Endothelial cell of umbilical vein (primary cell): ENCODE data around the gene KIF17. TPM values are rescaled to one million over a fixed set of nuclear protein-coding genes. Genes with fewer than 3 reads are reported as not detected.

Experiments used
- BruUV-seq: library from RNA; stranded (reverse); fragments of 400-500 nt; replicated peaks from 2 replicates; lab custom pipeline; 2021; lab: Mats Ljungman, UMichigan
- CTCF ChIA-PET: fragments of 300-600, 350-600 bp; sonication (Branson Sonifier 250); formaldehyde crosslinking; loops from one replicate; lab custom pipeline; 2021; ENCODE audit warnings: antibody characterized with exemption, inconsistent platforms; lab: Charles Lee
- POLR2A ChIA-PET: fragments of 300-600, 350-600 bp; sonication (Branson Sonifier 250); formaldehyde crosslinking; loops from one replicate; lab custom pipeline; 2021; ENCODE audit warnings: antibody characterized with exemption, inconsistent platforms; lab: Charles Lee
- DNase-seq: peaks from one replicate; pipeline ENCODE4 v3.0.0-alpha.2; 2011; ENCODE audit warnings: low read depth, low spot score
- FAIRE-seq: peaks from 2 replicates; lab custom pipeline; 2011; peaks lifted over from hg19 to GRCh38; lab: Jason Lieb, UNC
- H2AFZ ChIP-seq: 2 replicates; pipeline ENCODE4 v1.6.0; 2012; ENCODE audit warnings: low read depth, low read length, control low read depth, inconsistent platforms
- H3K27ac ChIP-seq: 2 replicates; pipeline ENCODE4 v1.5.1; 2011; ENCODE audit warnings: low read depth, mild to moderate bottlenecking, control low read depth, low read length, moderate library complexity; ENCODE audit not compliant: insufficient read depth
- H3K27me3 ChIP-seq, 2 experiments: 2 replicates each; pipeline versions ENCODE4 v1.6.0 to v1.6.1; 2011; ENCODE audit warnings: low read length in 2 of 2, mixed read lengths in 1 of 2; ENCODE audit not compliant: control insufficient read depth in 2 of 2, insufficient read depth in 2 of 2
- H3K36me3 ChIP-seq, 2 experiments: 2 replicates in 1 of 2; 3 replicates in 1 of 2; pipeline ENCODE4 v1.5.1; 2011; ENCODE audit warnings: low read length in 2 of 2, mild to moderate bottlenecking in 1 of 2, moderate library complexity in 1 of 2; ENCODE audit not compliant: control insufficient read depth in 2 of 2, insufficient read depth in 2 of 2; ENCODE audit errors: extremely low read depth in 1 of 2
- H3K4me1 ChIP-seq: 3 replicates; pipeline ENCODE4 v1.5.1; 2011; ENCODE audit warnings: mild to moderate bottlenecking, low read length; ENCODE audit not compliant: control insufficient read depth, insufficient read depth; ENCODE audit errors: extremely low read depth
- H3K4me2 ChIP-seq: 2 replicates; pipeline ENCODE4 v1.6.1; 2011; ENCODE audit warnings: low read length, control low read depth, mixed read lengths; ENCODE audit not compliant: insufficient read depth
- H3K4me3 ChIP-seq, 3 experiments: fragments of 200-600 bp in 1 of 3; sonication (generic), shearing (Covaris generic) in 1 of 3; replicated peaks in 1 of 3; 2 replicates each; pipeline ENCODE4 v1.5.1; 2011 to 2016; ENCODE audit warnings: control low read depth in 3 of 3, low read length in 3 of 3, mild to moderate bottlenecking in 2 of 3, inconsistent platforms in 1 of 3, low read depth in 1 of 3, moderate library complexity in 1 of 3; ENCODE audit not compliant: insufficient read depth in 1 of 3
- H3K79me2 ChIP-seq: 2 replicates; pipeline ENCODE4 v1.6.0; 2012; ENCODE audit warnings: low read length, inconsistent platforms; ENCODE audit not compliant: control insufficient read depth, insufficient read depth
- H3K9ac ChIP-seq: replicated peaks from 2 replicates; pipeline ENCODE3; 2011; ENCODE audit warnings: low read length, control low read depth; ENCODE audit not compliant: insufficient read depth; ENCODE audit errors: extremely low read depth
- H3K9me1 ChIP-seq: replicated peaks from 3 replicates; pipeline ENCODE4 v1.6.0; 2011; ENCODE audit warnings: mild to moderate bottlenecking, low read length; ENCODE audit not compliant: control insufficient read depth, insufficient read depth; ENCODE audit errors: extremely low read depth
- H3K9me3 ChIP-seq: replicated peaks from 2 replicates; pipeline ENCODE4 v1.5.1; 2012; ENCODE audit warnings: low read length, inconsistent platforms; ENCODE audit not compliant: control insufficient read depth, insufficient read depth
- H4K20me1 ChIP-seq: replicated peaks from 2 replicates; pipeline ENCODE3; 2011; ENCODE audit warnings: mild to moderate bottlenecking, low read length; ENCODE audit not compliant: control insufficient read depth, insufficient read depth; ENCODE audit errors: extremely low read depth
- CTCF ChIP-seq, 2 donors: IDR thresholded peaks; 1 replicate in 1 of 2; 2 replicates in 1 of 2; pipeline ENCODE4 v1.5.1; 2011; ENCODE audit warnings: low read length in 2 of 2, mild to moderate bottlenecking in 2 of 2, moderate library complexity in 2 of 2, control low read depth in 1 of 2, inconsistent platforms in 1 of 2, low read depth in 1 of 2; ENCODE audit not compliant: insufficient read depth in 1 of 2; ENCODE audit errors: extremely low read depth in 1 of 2
- EZH2 ChIP-seq: IDR thresholded peaks from 2 replicates; pipeline ENCODE4 v1.6.1; 2012; ENCODE audit warnings: borderline replicate concordance, low read depth, mild to moderate bottlenecking, moderate library complexity, low read length, inconsistent platforms; ENCODE audit not compliant: severe bottlenecking
- FOS ChIP-seq: IDR thresholded peaks from 2 replicates; pipeline ENCODE4 v1.6.1; 2011; ENCODE audit warnings: mild to moderate bottlenecking, low read length, moderate library complexity, borderline replicate concordance; ENCODE audit not compliant: insufficient read depth
- GATA2 ChIP-seq: IDR thresholded peaks from 2 replicates; pipeline ENCODE4 v1.7.0; 2011; ENCODE audit warnings: low read depth, mild to moderate bottlenecking, moderate library complexity, mixed read lengths, low read length; ENCODE audit not compliant: insufficient read length, insufficient read depth
- JUN ChIP-seq: IDR thresholded peaks from 2 replicates; pipeline ENCODE4 v1.6.1; 2011; ENCODE audit warnings: borderline replicate concordance, low read depth; ENCODE audit not compliant: insufficient read length, insufficient read depth
- MAX ChIP-seq: IDR thresholded peaks from 2 replicates; pipeline ENCODE4 v1.6.1; 2011; ENCODE audit not compliant: insufficient read depth, insufficient read length
- MYC ChIP-seq: IDR thresholded peaks from one replicate; pipeline ENCODE4 v1.6.1; 2011; ENCODE audit warnings: mild to moderate bottlenecking, low read depth, low read length
- POLR2A ChIP-seq: IDR thresholded peaks from 2 replicates; pipeline ENCODE4 v1.6.1; 2012; ENCODE audit warnings: low read depth, mild to moderate bottlenecking, control low read depth, low read length
- POLR2AphosphoS5 ChIP-seq: IDR thresholded peaks from 2 replicates; pipeline ENCODE4 v1.6.1; 2012; ENCODE audit warnings: low read depth, mild to moderate bottlenecking, control low read depth, low read length, moderate library complexity; ENCODE audit not compliant: insufficient read depth
- dilution Hi-C: fragments of 300-500 bp; cut with MboI; formaldehyde crosslinking; loops from one replicate; pipeline ENCODE4 v1.15.0; 2019; ENCODE audit warnings: low sequenced_read_pairs; ENCODE audit not compliant: extremely low pct_ligation_motif_present
- intact Hi-C: fragments of 100-400 bp; cut with micrococcal nuclease; formaldehyde crosslinking; loops from one replicate; pipeline ENCODE4 v1.10.0; 2022
- polyA plus RNA-seq, 4 experiments: library from polyadenylated mRNA; depleted of rRNA in 3 of 4; stranded (reverse) in 3 of 4; unstranded in 1 of 4; fragments of >200 nt; gene quantifications; 2 replicates each; pipeline versions ENCODE4 v1.2.1 to v1.2.3, GENCODE V29; 2011 to 2012; ENCODE audit warnings: missing spikeins in 1 of 4
- total RNA-seq: library from RNA; stranded (reverse); gene quantifications from 2 replicates; pipeline ENCODE4 v1.2.3, GENCODE V29; 2021

KIF17 gene
- total and polyA plus RNA-seq, 2 donors (not counting 3 experiments of a cell fraction or from before 2014, with no cell fraction given): 1.1 to 1.5 TPM

GRCh38 chr1:20753589-20753988, 35.8 kb upstream of the KIF17 start:
- DNase-seq (no peak), FAIRE-seq (no peak)
- no peaks in the 10 kb centered on the region for H3K27me3 ChIP-seq
- H3K9ac ChIP-seq: no peak overlapping the region
- dilution Hi-C loops: no loop called here
- H3K9me3 ChIP-seq: no peaks in the 10 kb centered on the region
- no peaks in the 10 kb centered on the region for H3K4me1 ChIP-seq
- intact Hi-C loops: no loop called here
- BruUV-seq: no TSS peak
- H3K4me3 ChIP-seq: no peak overlapping the region
- CTCF ChIA-PET: no interaction called here
- H3K4me2 ChIP-seq: no peak overlapping the region
- TF ChIP-seq MYC (no peak), CTCF (IDR thresholded peaks at IDR 0.05; ENCODE audit: extremely low read depth in 1 of 2, insufficient read depth in 1 of 2, low read depth in 1 of 2, low read length in 2 of 2) (no peak), GATA2 (no peak), EZH2 (no peak), JUN (no peak), MAX (no peak), POLR2AphosphoS5 (no peak), FOS (no peak), POLR2A (no peak)
- no peak overlapping the region for H2AFZ ChIP-seq
- no peak overlapping the region for H3K27ac ChIP-seq
- POLR2A ChIA-PET: no interaction called here
- H3K9me1 ChIP-seq: no peaks in the 10 kb centered on the region
- peaks cover 7% of the 10 kb centered on the region for H3K79me2 ChIP-seq
- peaks cover 15 to 33% of the 10 kb centered on the region in 2 experiments for H3K36me3 ChIP-seq
- no peaks in the 10 kb centered on the region for H4K20me1 ChIP-seq
